ENCODE measurements around the gene ZNF514. TPM values are rescaled to one million over a fixed set of nuclear protein-coding genes. Genes with fewer than 3 reads are reported as not detected.

The ZNF514 gene
- polyA plus RNA-seq (2014; cell fraction: cytosol; rRNA removed): 11.9 and 14.3 TPM in 2 replicates
- polyA plus RNA-seq (2014; cell fraction: nucleus; rRNA removed): 31.8 and 52.6 TPM in 2 replicates

DNA sequence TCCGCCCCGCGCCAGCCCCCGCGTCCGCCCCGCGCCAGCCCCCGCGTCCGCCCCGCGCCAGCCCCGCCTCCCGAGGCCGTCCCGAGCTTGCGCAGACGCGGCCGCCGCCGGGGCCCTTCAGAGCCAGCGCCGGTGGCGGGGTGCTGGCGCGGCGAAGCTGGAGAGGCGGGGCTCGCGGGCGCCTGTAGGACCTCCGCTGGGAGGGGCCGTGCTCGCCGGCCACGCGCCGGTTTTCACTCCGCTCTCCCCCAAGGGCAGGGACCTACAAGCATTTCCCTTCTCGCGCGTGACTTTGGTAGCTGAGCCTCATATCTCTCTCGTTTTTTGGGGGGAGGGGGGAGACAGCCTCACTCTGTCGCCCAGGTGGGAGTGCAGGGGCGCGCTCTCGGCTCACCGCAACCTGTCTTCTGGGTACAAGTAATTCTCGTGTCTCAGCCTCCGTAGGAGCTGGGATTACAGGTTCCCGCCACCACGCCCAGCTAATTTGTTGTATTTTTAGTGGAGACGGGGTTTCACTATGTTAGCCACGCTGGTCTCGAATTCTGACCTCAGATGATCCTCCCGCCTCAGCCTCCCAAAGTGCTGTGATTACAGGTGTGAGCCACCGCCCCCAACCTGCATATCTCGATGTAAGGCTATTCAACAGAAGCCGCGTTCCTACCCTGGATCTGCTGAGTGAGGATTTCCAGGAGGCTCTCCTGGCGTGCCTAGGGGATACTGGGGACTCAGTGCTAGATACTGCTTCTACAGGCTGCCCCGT lies at the start of gene ZNF514:
Gene ZNF514, minus strand, starts transcription at position 159 of the 760 bp plus-strand sequence. CDS start 6,595 bp downstream, outside the sequence.
- DNase-seq (ENCODE audit: low spot score): peak; percentile 70

- DNase-seq (ENCODE audit: low spot score): no peak
Observed at GRCh38 chr2:95208106-95208505, 48.5 kb upstream of the ZNF514 start.

- peak; percentile 94 for DNase-seq (ENCODE audit: low spot score)
Observed at GRCh38 chr2:95207111-95207961, 47.7 kb upstream of the ZNF514 start, which contains the start of gene ZNF892. Gene ZNF892 (plus strand): TSS chr2:95207521. CDS start chr2:95207816, 295 bp downstream.

GRCh38 chr2:95206096-95206495 lies 46.4 kb upstream of the ZNF514 start:
- no peak for DNase-seq (ENCODE audit: low spot score)

- no peak for DNase-seq (ENCODE audit: low spot score)
Observed at GRCh38 chr2:95204396-95204795, 44.7 kb upstream of the ZNF514 start.

GRCh38 chr2:95203911-95204310 lies 44.3 kb upstream of the ZNF514 start:
- DNase-seq (ENCODE audit: low spot score): no peak

- peak; percentile 58 for DNase-seq (ENCODE audit: low spot score)
Observed at GRCh38 chr2:95192956-95193355, 33.3 kb upstream of the ZNF514 start.

DNA sequence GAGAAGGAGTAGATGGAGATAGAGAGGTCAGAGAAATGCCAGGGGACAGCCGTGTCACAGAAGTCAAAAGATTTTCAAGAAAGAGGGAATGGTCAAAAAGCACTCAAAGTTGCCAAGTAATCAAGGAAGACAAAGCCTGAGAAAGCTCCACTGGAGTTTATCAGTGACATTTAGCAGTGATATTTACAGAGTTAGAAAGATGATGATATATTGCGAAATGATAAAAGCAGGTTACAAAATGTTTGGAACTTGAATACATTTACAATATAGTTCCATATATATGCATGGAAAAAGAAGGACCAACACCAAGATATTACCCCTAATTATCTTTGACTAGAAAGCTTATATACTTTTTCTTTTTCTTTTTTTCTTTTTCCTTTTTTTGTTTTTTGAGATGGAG lies 26.3 kb upstream of the ZNF514 start:
- no peak for DNase-seq (ENCODE audit: low spot score)

DNA sequence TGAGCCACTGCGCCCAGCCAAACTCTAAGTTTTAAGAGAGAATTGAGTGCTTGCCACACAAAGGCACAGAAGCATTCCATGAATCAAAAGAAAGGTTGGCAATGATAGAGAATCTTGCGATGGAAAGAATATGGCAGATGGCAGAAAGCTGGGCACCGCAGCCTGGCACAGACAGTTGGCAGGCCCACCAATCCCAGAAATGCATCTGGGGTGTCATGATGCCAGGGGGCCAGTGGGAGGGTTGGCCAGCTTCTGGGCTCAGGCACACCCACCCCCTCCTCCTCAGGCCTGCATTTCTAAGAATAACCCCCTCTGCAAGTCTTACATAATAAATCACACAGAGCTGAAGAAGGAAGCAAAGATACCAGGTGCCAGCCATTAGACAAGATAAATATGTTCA lies 25.5 kb upstream of the ZNF514 start:
- no peak for DNase-seq (ENCODE audit: low spot score)

- no peak for DNase-seq (ENCODE audit: low spot score)
Observed at GRCh38 chr2:95181774-95182173, 22.1 kb upstream of the ZNF514 start.

- DNase-seq (ENCODE audit: low spot score): no peak
Observed at GRCh38 chr2:95179451-95179850, 19.8 kb upstream of the ZNF514 start.

DNA sequence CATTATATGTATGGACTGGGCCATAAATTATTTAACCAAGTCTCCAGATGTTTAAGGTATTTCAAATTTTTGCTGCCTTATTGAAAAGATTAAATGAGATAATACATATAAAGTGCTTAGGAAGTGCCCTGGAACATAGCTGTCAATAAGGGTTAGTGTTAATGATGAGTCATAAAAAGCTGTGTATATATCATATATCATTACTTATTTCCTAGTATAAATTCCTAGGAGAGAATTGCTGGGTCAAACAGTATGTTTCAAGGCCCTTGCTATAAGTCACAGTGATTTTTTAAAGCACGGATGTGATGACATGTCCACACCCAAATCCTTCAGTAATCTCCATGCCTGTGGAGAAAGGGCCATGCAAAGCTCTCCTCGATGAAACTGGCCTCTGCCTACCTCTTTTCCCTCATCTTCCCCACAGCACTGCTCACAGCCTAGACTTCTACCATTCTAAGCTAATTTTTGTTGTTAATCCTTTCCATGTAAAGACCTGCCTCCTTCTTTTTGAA lies 14.4 kb upstream of the ZNF514 start:
- DNase-seq (ENCODE audit: low spot score): no peak

- no peak for DNase-seq (ENCODE audit: low spot score)
Observed at GRCh38 chr2:95171902-95172301, 12.3 kb upstream of the ZNF514 start.

DNA sequence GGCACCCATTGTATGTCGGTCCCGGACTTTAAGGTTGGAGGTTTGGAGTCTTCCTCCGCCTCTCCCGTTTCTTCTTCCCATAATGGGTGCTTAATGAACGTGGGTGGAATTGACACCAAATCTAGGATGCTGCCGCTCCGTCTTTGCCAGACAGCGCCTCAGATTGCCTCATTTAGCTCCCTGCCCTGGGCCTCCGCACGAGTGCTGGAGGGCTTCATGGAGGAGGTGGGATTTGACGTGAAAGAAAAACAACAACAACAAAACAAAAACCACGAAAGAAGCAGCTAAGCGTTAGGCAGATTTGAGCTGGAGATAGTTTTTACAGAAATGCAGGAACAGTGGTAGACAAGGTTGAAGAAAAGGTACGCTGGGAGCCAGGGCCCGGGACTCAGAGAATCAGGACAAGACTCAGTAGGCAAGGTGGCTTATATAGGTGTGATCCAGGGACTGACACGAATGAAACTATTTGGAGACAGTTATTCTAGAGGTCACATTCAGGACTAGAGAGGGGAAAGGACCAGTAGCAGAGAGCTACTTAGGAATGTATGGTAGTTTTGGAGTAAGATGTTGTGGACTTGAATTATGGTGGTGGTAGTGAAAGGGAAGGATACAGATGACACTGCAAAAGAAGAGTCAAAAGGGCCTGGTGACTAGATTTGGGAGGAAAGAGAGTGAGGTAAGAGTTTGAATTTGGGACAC lies 6.6 kb upstream of the ZNF514 start:
- no peak for DNase-seq (ENCODE audit: low spot score)

DNA sequence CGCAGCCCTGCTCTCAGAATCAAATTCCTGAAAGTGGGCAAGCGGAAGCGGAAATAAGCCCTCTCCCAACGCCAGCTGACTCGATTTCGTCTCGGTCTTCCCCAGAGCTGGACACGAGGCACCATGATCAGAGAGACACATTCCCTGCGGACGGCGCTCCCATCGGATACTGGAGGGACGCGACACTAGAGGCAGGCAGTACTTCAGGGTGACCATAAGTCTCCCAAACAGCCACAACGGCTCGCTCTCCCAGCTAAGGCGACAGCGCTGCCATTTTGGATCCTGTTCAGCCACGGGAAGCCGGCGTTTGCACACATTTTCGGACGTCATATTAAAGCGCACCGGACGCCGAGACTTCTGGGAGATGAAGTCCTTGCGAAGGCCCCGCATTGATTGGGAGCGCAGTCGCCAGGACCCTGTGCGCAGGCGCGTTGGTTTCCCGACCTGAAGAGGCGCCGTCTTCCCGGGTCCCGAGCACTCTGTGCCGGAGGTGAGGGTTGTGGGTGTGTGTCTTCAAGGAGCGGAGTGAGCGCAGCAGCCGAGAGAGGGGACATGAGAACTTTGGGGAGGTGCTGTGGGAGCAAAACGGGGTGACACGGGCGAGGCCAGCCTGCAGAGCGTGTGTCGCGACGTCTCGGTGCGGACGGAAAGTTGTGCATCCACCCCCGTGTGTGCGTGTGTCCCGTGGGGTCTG lies 5.9 kb upstream of the ZNF514 start, which contains the start of gene ZNF2:
Gene ZNF2, plus strand, starts transcription at position 439 of the 694 bp plus-strand sequence. CDS start 10,418 bp downstream, outside the sequence.
- peak; percentile 97 for DNase-seq (ENCODE audit: low spot score)

DNA sequence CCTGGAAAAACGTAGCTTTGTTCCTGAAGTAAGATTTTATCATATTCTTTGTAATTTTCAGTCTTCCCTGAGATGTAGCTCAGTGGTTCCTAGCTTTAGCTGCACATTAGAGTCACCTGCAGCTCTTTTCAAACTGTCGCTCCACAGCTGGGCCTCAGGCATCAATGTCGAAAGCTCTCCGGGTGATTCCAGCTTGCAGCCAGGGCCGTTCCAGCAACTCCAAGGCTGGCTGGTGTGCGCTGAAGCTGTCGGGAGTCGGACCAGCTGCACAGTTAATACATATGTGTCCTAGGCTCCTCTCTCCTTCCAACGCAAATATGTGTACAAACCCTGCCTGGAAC lies 5.4 kb upstream of the ZNF514 start:
- DNase-seq (ENCODE audit: low spot score): no peak

GRCh38 chr2:95158891-95159619 lies 593 bp downstream of the ZNF514 start:
- DNase-seq (ENCODE audit: low spot score): peak; percentile 31

GRCh38 chr2:95158441-95158840 lies 1.2 kb downstream of the ZNF514 start:
- peak; percentile 14 for DNase-seq (ENCODE audit: low spot score)

GRCh38 chr2:95149397-95149984 lies 10.2 kb downstream of the ZNF514 start:
- DNase-seq (ENCODE audit: low spot score): no peak

- no peak for DNase-seq (ENCODE audit: low spot score)
Observed at GRCh38 chr2:95143838-95144237, 15.8 kb downstream of the ZNF514 start.

Data from SK-N-DZ (cell line).